Aorta (tissue), 5 donors: Measurements from ENCODE around the gene STIP1. TPM values are rescaled to one million over a fixed set of nuclear protein-coding genes. Genes with fewer than 3 reads are reported as not detected.

Source experiments
- ATAC-seq: fragments of 200-7000 bp; cut with Tn5 transposase; one replicate; pipeline ENCODE4 v1.9.1; 2022; ENCODE audit warnings: moderate library complexity; ENCODE audit not compliant: low FRiP score
- DNase-seq, 2 donors: peaks; one replicate each; pipeline ENCODE4 v3.0.0-alpha.2; 2020
- H3K27ac ChIP-seq, 2 donors: one replicate each; pipeline ENCODE4 v1.5.1; 2013; ENCODE audit warnings: low read length in 2 of 2, mild to moderate bottlenecking in 2 of 2, moderate library complexity in 2 of 2, control low read depth in 1 of 2, inconsistent platforms in 1 of 2, low read depth in 1 of 2
- H3K27me3 ChIP-seq, 2 donors: one replicate each; pipeline ENCODE4 v1.6.1; 2013; ENCODE audit warnings: control low read depth in 1 of 2, low read length in 1 of 2, mild to moderate bottlenecking in 1 of 2, moderate library complexity in 1 of 2; ENCODE audit not compliant: insufficient read depth in 2 of 2, control insufficient read depth in 1 of 2
- H3K36me3 ChIP-seq, 2 donors: one replicate each; pipeline ENCODE4 v1.6.1; 2013; ENCODE audit warnings: control low read depth in 1 of 2, low read length in 1 of 2, mild to moderate bottlenecking in 1 of 2; ENCODE audit not compliant: insufficient read depth in 2 of 2, control insufficient read depth in 1 of 2
- H3K4me1 ChIP-seq, 2 donors: one replicate each; pipeline ENCODE4 v1.6.1; 2013; ENCODE audit warnings: low read length in 2 of 2, control low read depth in 1 of 2, mild to moderate bottlenecking in 1 of 2, moderate library complexity in 1 of 2; ENCODE audit not compliant: insufficient read depth in 2 of 2, control insufficient read depth in 1 of 2
- H3K4me3 ChIP-seq, 2 donors: one replicate each; pipeline ENCODE4 v1.5.1; 2013; ENCODE audit warnings: low read length in 2 of 2, control low read depth in 1 of 2, mild to moderate bottlenecking in 1 of 2
- H3K9me3 ChIP-seq: one replicate; pipeline ENCODE4 v1.6.1; 2013; ENCODE audit warnings: mild to moderate bottlenecking, low read length; ENCODE audit not compliant: control insufficient read depth
- WGBS, 2 donors: extraction: QIAGEN DNeasy Blood & Tissue Kit; methylation state at CpG; one replicate each; pipeline ENCODE4 v1.1.7; 2013; 5-methylcytosine and 5-hydroxymethylcytosine counted together
- intact Hi-C, 2 donors: fragments of 100-400 bp; cut with DNase I; formaldehyde crosslinking; loops; one replicate each; pipeline versions ENCODE4 v1.14.2 to v1.15.0; 2022
- polyA plus RNA-seq, 2 donors: library from polyadenylated mRNA; stranded (reverse); fragments of 200-250 nt; gene quantifications; one replicate each; pipeline ENCODE4 v1.2.3, GENCODE V29; 2013
- total RNA-seq, 2 donors: library from RNA; stranded (reverse); fragmentation: NEBNext Ultra II Directional; extraction: Animal tissue kit (Norgen Biotek cat#: 25700); gene quantifications; one replicate each; pipeline ENCODE4 v1.2.1, GENCODE V29; 2021
- donor health status: healthy with polysubstance abuse.
- donor health status: Bipolar disorder and iron deficiency.
- donor health status: DM: no; HTN: no; CAD: no.
- donor health status: DM: no; HTN: no; CAD: no.
- donor health status: DM: yes; HTN: yes; CAD: no.

Gene STIP1
- total and polyA plus RNA-seq, 4 donors = 31.0 to 111 (median 54.2) TPM

- no peaks in the 10 kb centered on the region for H3K9me3 ChIP-seq
Measured at GRCh38 chr11:64252003-64252872, 66.3 kb downstream of the STIP1 start.

GRCh38 chr11:64253043-64253442 lies 67.1 kb downstream of the STIP1 start:
- 56 to 60% methylated on average over 8 of the region's 8 CpGs for WGBS, 2 donors
- Histone ChIP-seq H3K27me3 (no peaks in the 10 kb centered on the region), H3K9me3 (no peaks in the 10 kb centered on the region), H3K4me3 (no peak overlapping the region), H3K4me1 (no peaks in the 10 kb centered on the region), H3K36me3 (peaks cover under 1 to 4% of the 10 kb centered on the region in 2 donors), H3K27ac (no peak overlapping the region)
- intact Hi-C loops = no loop called here
- no peak for DNase-seq
- no peak for ATAC-seq

More at GRCh38 chr11:64252003-64252872, 66.3 kb downstream of the STIP1 start:
- peak overlapping the region; percentile 59 to 81 for H3K4me3 ChIP-seq
- DNase-seq = peak in 1 of 2 donors; percentile 87
- WGBS, 2 donors = 0 to 2% methylated on average over 23 of the region's 23 CpGs
- no peak overlapping the region for H3K27ac ChIP-seq
- no peak for ATAC-seq
- peaks cover 0 to 3% of the 10 kb centered on the region in 2 donors for H3K36me3 ChIP-seq
- intact Hi-C loops = no loop called here
- H3K4me1 ChIP-seq = no peaks in the 10 kb centered on the region
- no peaks in the 10 kb centered on the region for H3K27me3 ChIP-seq

- Histone ChIP-seq H3K9me3 (no peaks in the 10 kb centered on the region), H3K4me3 (no peak overlapping the region), H3K27ac (no peak overlapping the region), H3K36me3 (peaks cover 5 to 7% of the 10 kb centered on the region in 2 donors), H3K4me1 (no peaks in the 10 kb centered on the region), H3K27me3 (no peaks in the 10 kb centered on the region)
- no peak for ATAC-seq
- 13 to 18% methylated on average over 5 of the region's 5 CpGs for WGBS, 2 donors
- peak; percentile 83 to 92 for DNase-seq
- intact Hi-C loops = no loop called here
Measured at GRCh38 chr11:64253481-64253880, 67.5 kb downstream of the STIP1 start.

Other genes with a start within 250 kb of the STIP1 start
- gene NAA40, start 247.2 kb upstream of the STIP1 start, total RNA-seq = 10 to 100 TPM; 16.1 to 26.9 TPM
- gene NAA40, start 247.2 kb upstream of the STIP1 start, polyA plus RNA-seq = 10 to 100 TPM in 1 of 2 donors, 1 to 10 TPM in 1; 5.3 to 20.7 TPM
- 100 to 1,000 TPM; 135 to 175 TPM for gene COX8A, start 211.6 kb upstream of the STIP1 start, total RNA-seq
- gene COX8A, start 211.6 kb upstream of the STIP1 start, polyA plus RNA-seq = 100 to 1,000 TPM; 499 to 669 TPM
- gene OTUB1, start 199.7 kb upstream of the STIP1 start, total RNA-seq = 10 to 100 TPM; 37.0 to 42.1 TPM
- gene OTUB1, start 199.7 kb upstream of the STIP1 start, polyA plus RNA-seq = 10 to 100 TPM; 37.7 to 67.9 TPM
- under 1 TPM; 0.10 to 0.60 TPM for gene FLRT1, start 150.2 kb upstream of the STIP1 start, total RNA-seq
- not detected for gene FLRT1, start 150.2 kb upstream of the STIP1 start, polyA plus RNA-seq
- 10 to 100 TPM; 12.7 to 19.0 TPM for gene MACROD1, start 20.1 kb upstream of the STIP1 start, total RNA-seq
- 100 to 1,000 TPM; 111 to 125 TPM for gene MACROD1, start 20.1 kb upstream of the STIP1 start, polyA plus RNA-seq
- 10 to 100 TPM; 35.6 to 42.6 TPM for gene FERMT3, start 20.6 kb downstream of the STIP1 start, total RNA-seq
- gene FERMT3, start 20.6 kb downstream of the STIP1 start, polyA plus RNA-seq = 10 to 100 TPM; 22.2 to 38.1 TPM
- 10 to 100 TPM; 24.5 to 24.8 TPM for gene TRPT1, start 40.0 kb downstream of the STIP1 start, total RNA-seq
- 10 to 100 TPM; 34.3 to 95.3 TPM for gene TRPT1, start 40.0 kb downstream of the STIP1 start, polyA plus RNA-seq
- gene NUDT22, start 40.1 kb downstream of the STIP1 start, total RNA-seq = 10 to 100 TPM; 36.7 to 46.9 TPM
- 10 to 100 TPM; 42.1 to 98.8 TPM for gene NUDT22, start 40.1 kb downstream of the STIP1 start, polyA plus RNA-seq
- 10 to 100 TPM; 15.0 to 27.4 TPM for gene DNAJC4, start 44.4 kb downstream of the STIP1 start, total RNA-seq
- gene DNAJC4, start 44.4 kb downstream of the STIP1 start, polyA plus RNA-seq = 10 to 100 TPM; 26.2 to 97.9 TPM
- 100 to 1,000 TPM; 131 to 208 TPM for gene VEGFB, start 48.4 kb downstream of the STIP1 start, total RNA-seq
- 100 to 1,000 TPM; 191 to 206 TPM for gene VEGFB, start 48.4 kb downstream of the STIP1 start, polyA plus RNA-seq
- gene FKBP2, start 54.9 kb downstream of the STIP1 start, total RNA-seq = 10 to 100 TPM; 50.2 to 52.6 TPM
- gene FKBP2, start 54.9 kb downstream of the STIP1 start, polyA plus RNA-seq = 100 to 1,000 TPM; 122 to 298 TPM
- gene PPP1R14B, start 60.8 kb downstream of the STIP1 start, total RNA-seq = 100 to 1,000 TPM; 110 to 146 TPM
- 100 to 1,000 TPM; 129 to 145 TPM for gene PPP1R14B, start 60.8 kb downstream of the STIP1 start, polyA plus RNA-seq
- gene PLCB3, start 65.4 kb downstream of the STIP1 start, total RNA-seq = 10 to 100 TPM; 29.4 to 32.3 TPM
- 10 to 100 TPM; 16.9 to 27.2 TPM for gene PLCB3, start 65.4 kb downstream of the STIP1 start, polyA plus RNA-seq
- 10 to 100 TPM; 47.2 to 53.3 TPM for gene BAD, start 98.5 kb downstream of the STIP1 start, total RNA-seq
- 100 to 1,000 TPM in 1 of 2 donors, 10 to 100 TPM in 1; 81.8 to 119 TPM for gene BAD, start 98.5 kb downstream of the STIP1 start, polyA plus RNA-seq
- 10 to 100 TPM; 22.5 to 31.8 TPM for gene GPR137, start 99.7 kb downstream of the STIP1 start, total RNA-seq
- 10 to 100 TPM; 19.7 to 40.3 TPM for gene GPR137, start 99.7 kb downstream of the STIP1 start, polyA plus RNA-seq
- not detected for gene KCNK4, start 105.1 kb downstream of the STIP1 start, total RNA-seq
- gene KCNK4, start 105.1 kb downstream of the STIP1 start, polyA plus RNA-seq = not detected
- not detected for gene CATSPERZ, start 114.2 kb downstream of the STIP1 start, total RNA-seq
- gene CATSPERZ, start 114.2 kb downstream of the STIP1 start, polyA plus RNA-seq = not detected
- gene ESRRA, start 119.4 kb downstream of the STIP1 start, total RNA-seq = 10 to 100 TPM; 25.9 to 27.6 TPM
- gene ESRRA, start 119.4 kb downstream of the STIP1 start, polyA plus RNA-seq = 10 to 100 TPM; 32.3 to 54.7 TPM
- gene TRMT112, start 131.4 kb downstream of the STIP1 start, total RNA-seq = 100 to 1,000 TPM; 139 TPM
- gene TRMT112, start 131.4 kb downstream of the STIP1 start, polyA plus RNA-seq = 100 to 1,000 TPM; 207 to 270 TPM
- 10 to 100 TPM; 69.9 to 95.7 TPM for gene PRDX5, start 131.9 kb downstream of the STIP1 start, total RNA-seq
- 100 to 1,000 TPM; 188 to 316 TPM for gene PRDX5, start 131.9 kb downstream of the STIP1 start, polyA plus RNA-seq
- 10 to 100 TPM in 1 of 2 donors, 1 to 10 TPM in 1; 7.4 to 19.0 TPM for gene CCDC88B, start 154.0 kb downstream of the STIP1 start, total RNA-seq
- 10 to 100 TPM; 13.4 to 28.5 TPM for gene CCDC88B, start 154.0 kb downstream of the STIP1 start, polyA plus RNA-seq
- gene RPS6KA4, start 173.0 kb downstream of the STIP1 start, total RNA-seq = 10 to 100 TPM; 25.8 to 31.8 TPM
- gene RPS6KA4, start 173.0 kb downstream of the STIP1 start, polyA plus RNA-seq = 10 to 100 TPM; 14.1 to 27.2 TPM